ENCODE results near the gene TMEM184B. TPM values are rescaled to one million over a fixed set of nuclear protein-coding genes. Genes with fewer than 3 reads are reported as not detected.

TMEM184B gene
- total RNA-seq, 1 donor from 2014 or later, result 22.6 TPM

GRCh38 chr22:38308791-38309498 lies 36.1 kb upstream of the TMEM184B start:
- no peak for ATAC-seq

- ATAC-seq, result peak; percentile 30
These were observed 33.0 kb upstream of the TMEM184B start for GRCh38 chr22:38305471-38306448.

GRCh38 chr22:38304526-38304925 lies 31.7 kb upstream of the TMEM184B start:
- ATAC-seq, result no peak

- no peak for ATAC-seq
These were observed 31.2 kb upstream of the TMEM184B start for GRCh38 chr22:38303974-38304373.

- no peak for ATAC-seq
These were observed 30.1 kb upstream of the TMEM184B start for GRCh38 chr22:38302906-38303305.

GRCh38 chr22:38300946-38301345 lies 28.1 kb upstream of the TMEM184B start:
- no peak for ATAC-seq

GRCh38 chr22:38300197-38300945 lies 27.6 kb upstream of the TMEM184B start:
- ATAC-seq, result peak; percentile 37

- peak; percentile 10 for ATAC-seq
These were observed 26.9 kb upstream of the TMEM184B start for GRCh38 chr22:38299770-38300102.

- ATAC-seq, result peak; percentile 84
These were observed 25.6 kb upstream of the TMEM184B start for GRCh38 chr22:38298312-38299005.

GRCh38 chr22:38296372-38296771 lies 23.6 kb upstream of the TMEM184B start:
- no peak for ATAC-seq

GRCh38 chr22:38295863-38296262 lies 23.1 kb upstream of the TMEM184B start:
- ATAC-seq, result peak; percentile 30

GRCh38 chr22:38295339-38295738 lies 22.5 kb upstream of the TMEM184B start:
- ATAC-seq, result no peak

- no peak for ATAC-seq
These were observed 21.4 kb upstream of the TMEM184B start for GRCh38 chr22:38294193-38294592.

GRCh38 chr22:38292694-38293093 lies 19.9 kb upstream of the TMEM184B start:
- ATAC-seq, result no peak

- no peak for ATAC-seq
These were observed 18.5 kb upstream of the TMEM184B start for GRCh38 chr22:38291201-38291777.

GRCh38 chr22:38290347-38290746 lies 17.5 kb upstream of the TMEM184B start:
- ATAC-seq, result no peak

- no peak for ATAC-seq
These were observed 16.8 kb upstream of the TMEM184B start for GRCh38 chr22:38289583-38290082.

- no peak for ATAC-seq
These were observed 14.3 kb upstream of the TMEM184B start for GRCh38 chr22:38286915-38287669.

- ATAC-seq, result no peak
These were observed 12.2 kb upstream of the TMEM184B start for GRCh38 chr22:38285018-38285417.

- ATAC-seq, result no peak
These were observed 11.2 kb upstream of the TMEM184B start for GRCh38 chr22:38284042-38284402.

- peak; percentile 67 for ATAC-seq
These were observed 9.6 kb upstream of the TMEM184B start for GRCh38 chr22:38282397-38282796.

Measured in esophagus mucosa (tissue), 1 donor.